Thoracic aorta (tissue), 2 donors: ENCODE results near the gene ATG13. TPM values are rescaled to one million over a fixed set of nuclear protein-coding genes. Genes with fewer than 3 reads are reported as not detected.
A peak's percentile ranks its signal among the peaks of the same experiment; 100 is the strongest.

Experiments
- ATAC-seq: fragments of 150-250 bp; one replicate; pipeline ENCODE4 v1.8.0; 2017; ENCODE audit warnings: low read depth; ENCODE audit not compliant: insufficient number of reproducible peaks, low FRiP score
- DNase-seq: peaks from one replicate; pipeline ENCODE4 v3.0.0-alpha.2; 2020; ENCODE audit warnings: low spot score
- H3K27ac ChIP-seq, 2 donors: fragments of 200-600 bp; sonication (generic); 1 replicate in 1 of 2; 2 replicates in 1 of 2; pipeline ENCODE4 v1.5.1; 2016; ENCODE audit warnings: mild to moderate bottlenecking in 2 of 2, moderate library complexity in 2 of 2
- H3K27me3 ChIP-seq: fragments of 200-600 bp; sonication (generic); replicated peaks from 2 replicates; pipeline ENCODE4 v1.6.0; 2016; ENCODE audit warnings: mild to moderate bottlenecking; ENCODE audit not compliant: insufficient read depth
- H3K36me3 ChIP-seq: fragments of 200-600 bp; sonication (generic); one replicate; pipeline ENCODE4 v1.5.1; 2016
- H3K4me1 ChIP-seq, 2 donors: fragments of 200-600 bp; sonication (generic); 1 replicate in 1 of 2; 2 replicates in 1 of 2; pipeline versions ENCODE4 v1.5.1 to v1.6.0; 2016; ENCODE audit warnings: low read depth in 2 of 2, mild to moderate bottlenecking in 1 of 2; ENCODE audit not compliant: control insufficient read depth in 1 of 2
- H3K4me3 ChIP-seq: fragments of 200-600 bp; sonication (generic); 2 replicates; pipeline ENCODE4 v1.5.1; 2016; ENCODE audit warnings: mild to moderate bottlenecking
- H3K9me3 ChIP-seq: fragments of 200-600 bp; sonication (generic); 2 replicates; pipeline ENCODE4 v1.5.1; 2016
- total RNA-seq, 2 donors: library from RNA; depleted of rRNA; stranded (reverse); fragments of >200 nt; gene quantifications; one replicate each; pipeline versions ENCODE4 v1.1.0 to v1.2.3, GENCODE V29; 2016
- TF ChIP-seq, protein P1 (sequence below): fragments of 200-600 bp; sonication (generic); IDR thresholded peaks from one replicate; pipeline ENCODE4 v1.5.1; 2019; ENCODE audit warnings: antibody characterized with exemption

ATG13 gene
- total RNA-seq, 2 donors from 2014 or later: 121 to 144 TPM

DNA sequence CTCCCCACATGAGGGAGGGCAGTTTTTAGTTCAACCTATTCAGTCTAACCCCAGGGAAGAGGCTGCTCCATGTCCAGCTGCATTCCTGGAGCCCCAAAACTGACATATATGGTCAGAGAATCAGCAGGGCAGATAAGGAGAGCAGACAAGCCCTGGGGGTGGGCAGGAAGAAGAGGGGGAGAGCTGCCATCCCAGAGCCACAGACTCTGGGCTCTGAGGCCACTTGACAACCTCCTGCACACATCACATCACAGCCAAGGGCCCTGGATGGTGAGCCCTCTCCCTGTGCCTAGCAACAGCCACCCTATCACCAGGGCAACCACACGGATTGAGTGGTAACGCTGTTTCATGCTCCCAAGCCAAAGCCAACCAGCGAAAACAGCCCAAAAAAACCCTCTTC lies 80.0 kb downstream of the ATG13 start:
- no peaks in the 10 kb centered on the region for H3K27me3 ChIP-seq
- no peaks in the 10 kb centered on the region for H3K9me3 ChIP-seq
- H3K36me3 ChIP-seq: peaks cover 39% of the 10 kb centered on the region
- H3K4me3 ChIP-seq: peak overlapping the region; percentile 92
- H3K4me1 ChIP-seq: peaks cover 68 to 78% of the 10 kb centered on the region in 2 donors
- H3K27ac ChIP-seq: peak overlapping the region; percentile 67 to 95
- DNase-seq (no peak), ATAC-seq (no peak)
- TF ChIP-seq, protein P1, sequence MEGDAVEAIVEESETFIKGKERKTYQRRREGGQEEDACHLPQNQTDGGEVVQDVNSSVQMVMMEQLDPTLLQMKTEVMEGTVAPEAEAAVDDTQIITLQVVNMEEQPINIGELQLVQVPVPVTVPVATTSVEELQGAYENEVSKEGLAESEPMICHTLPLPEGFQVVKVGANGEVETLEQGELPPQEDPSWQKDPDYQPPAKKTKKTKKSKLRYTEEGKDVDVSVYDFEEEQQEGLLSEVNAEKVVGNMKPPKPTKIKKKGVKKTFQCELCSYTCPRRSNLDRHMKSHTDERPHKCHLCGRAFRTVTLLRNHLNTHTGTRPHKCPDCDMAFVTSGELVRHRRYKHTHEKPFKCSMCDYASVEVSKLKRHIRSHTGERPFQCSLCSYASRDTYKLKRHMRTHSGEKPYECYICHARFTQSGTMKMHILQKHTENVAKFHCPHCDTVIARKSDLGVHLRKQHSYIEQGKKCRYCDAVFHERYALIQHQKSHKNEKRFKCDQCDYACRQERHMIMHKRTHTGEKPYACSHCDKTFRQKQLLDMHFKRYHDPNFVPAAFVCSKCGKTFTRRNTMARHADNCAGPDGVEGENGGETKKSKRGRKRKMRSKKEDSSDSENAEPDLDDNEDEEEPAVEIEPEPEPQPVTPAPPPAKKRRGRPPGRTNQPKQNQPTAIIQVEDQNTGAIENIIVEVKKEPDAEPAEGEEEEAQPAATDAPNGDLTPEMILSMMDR: no peak

DNA sequence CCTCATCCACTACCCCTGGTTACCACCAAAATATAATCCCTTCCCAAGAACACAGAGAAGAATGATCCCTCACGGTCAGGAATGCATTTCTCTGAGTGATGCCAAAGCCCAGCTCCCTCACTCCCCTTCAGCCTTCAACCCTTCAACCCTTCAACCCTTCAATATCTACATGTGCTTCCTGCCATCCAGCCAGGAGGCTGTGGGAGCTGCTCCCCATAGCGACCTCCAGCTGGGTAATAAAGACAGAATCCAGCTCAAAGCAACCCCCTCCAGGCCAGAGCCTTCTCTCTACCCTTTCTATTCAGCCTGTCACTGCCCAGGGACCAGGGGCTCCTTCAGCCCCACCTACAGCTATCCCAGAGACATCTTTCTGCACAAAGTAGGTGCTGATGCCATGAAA lies 80.4 kb downstream of the ATG13 start:
- ATAC-seq (no peak), DNase-seq (no peak)
- TF ChIP-seq, protein P1: no peak
- no peaks in the 10 kb centered on the region for H3K27me3 ChIP-seq
- peak overlapping the region; percentile 92 for H3K4me3 ChIP-seq
- peaks cover 39% of the 10 kb centered on the region for H3K36me3 ChIP-seq
- H3K9me3 ChIP-seq: no peaks in the 10 kb centered on the region
- H3K4me1 ChIP-seq: peaks cover 69 to 82% of the 10 kb centered on the region in 2 donors
- peak overlapping the region; percentile 67 to 95 for H3K27ac ChIP-seq

GRCh38 chr11:46698597-46698996 lies 81.2 kb downstream of the ATG13 start:
- H3K9me3 ChIP-seq: no peaks in the 10 kb centered on the region
- DNase-seq (no peak), ATAC-seq (no peak)
- peak overlapping the region; percentile 67 to 95 for H3K27ac ChIP-seq
- TF ChIP-seq, protein P1: no peak
- peaks cover 64 to 81% of the 10 kb centered on the region in 2 donors for H3K4me1 ChIP-seq
- peak overlapping the region; percentile 92 for H3K4me3 ChIP-seq
- peaks cover 40% of the 10 kb centered on the region for H3K36me3 ChIP-seq
- H3K27me3 ChIP-seq: no peaks in the 10 kb centered on the region

DNA sequence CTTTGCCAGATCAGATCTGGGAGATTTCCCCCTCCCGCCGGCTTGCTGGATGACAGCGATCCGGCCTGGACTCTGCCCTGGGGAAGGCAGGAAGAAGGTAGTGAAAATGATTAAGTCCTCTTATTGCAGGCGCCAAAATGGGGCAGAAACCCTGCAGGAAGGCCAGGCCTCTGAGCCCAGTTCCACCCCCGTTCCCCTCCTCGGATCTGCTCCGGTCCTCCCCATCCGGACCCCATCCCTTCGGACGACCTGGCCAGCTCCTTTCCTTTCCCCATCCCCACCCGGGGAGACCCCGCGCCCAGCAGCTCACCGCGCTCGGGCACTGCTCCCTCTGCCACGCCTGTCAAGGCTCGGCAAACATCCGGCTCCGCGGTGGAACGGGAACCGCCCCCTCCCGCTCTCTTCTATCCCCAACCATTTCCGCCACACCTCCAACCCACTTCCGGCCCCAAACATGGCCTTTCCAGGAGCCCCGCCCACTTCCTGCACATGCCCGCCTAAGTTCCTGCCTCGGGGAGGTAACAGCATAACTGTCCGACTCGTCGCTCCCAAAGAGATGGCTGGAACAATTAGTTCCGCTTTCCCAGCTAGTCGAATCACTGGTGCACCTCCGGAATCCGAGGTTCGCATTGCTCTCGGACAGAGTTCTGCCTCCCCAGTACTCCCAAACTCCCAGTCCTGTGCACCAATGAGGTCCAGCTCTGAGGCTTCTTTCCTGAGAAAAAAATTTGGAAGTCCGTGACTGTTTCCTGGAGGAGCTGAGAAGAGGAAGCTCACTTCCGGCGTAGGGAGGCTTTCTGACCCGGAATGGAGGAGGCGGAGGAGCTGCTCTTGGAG lies 83.1 kb downstream of the ATG13 start, which contains the start of the genes ARHGAP1 and ZNF408:
ARHGAP1 (minus strand) TSS at position 379 of the 837 bp plus-strand sequence. CDS start 4,512 bp downstream, outside the sequence.
ZNF408 (plus strand) TSS at position 791 of the 837 bp plus-strand sequence; CDS start at position 808, 17 bp downstream.
- H3K36me3 ChIP-seq: peaks cover 41% of the 10 kb centered on the region
- no peaks in the 10 kb centered on the region for H3K27me3 ChIP-seq
- TF ChIP-seq, protein P1: no peak
- H3K4me1 ChIP-seq: peaks cover 49 to 63% of the 10 kb centered on the region in 2 donors
- H3K9me3 ChIP-seq: no peaks in the 10 kb centered on the region
- H3K4me3 ChIP-seq: peak within 1 kb of the TSS; percentile 92
- peak; percentile 91 for ATAC-seq
- H3K27ac ChIP-seq: peak within 1 kb of the TSS; percentile 95 to 96
- DNase-seq: peak; percentile 99

DNA sequence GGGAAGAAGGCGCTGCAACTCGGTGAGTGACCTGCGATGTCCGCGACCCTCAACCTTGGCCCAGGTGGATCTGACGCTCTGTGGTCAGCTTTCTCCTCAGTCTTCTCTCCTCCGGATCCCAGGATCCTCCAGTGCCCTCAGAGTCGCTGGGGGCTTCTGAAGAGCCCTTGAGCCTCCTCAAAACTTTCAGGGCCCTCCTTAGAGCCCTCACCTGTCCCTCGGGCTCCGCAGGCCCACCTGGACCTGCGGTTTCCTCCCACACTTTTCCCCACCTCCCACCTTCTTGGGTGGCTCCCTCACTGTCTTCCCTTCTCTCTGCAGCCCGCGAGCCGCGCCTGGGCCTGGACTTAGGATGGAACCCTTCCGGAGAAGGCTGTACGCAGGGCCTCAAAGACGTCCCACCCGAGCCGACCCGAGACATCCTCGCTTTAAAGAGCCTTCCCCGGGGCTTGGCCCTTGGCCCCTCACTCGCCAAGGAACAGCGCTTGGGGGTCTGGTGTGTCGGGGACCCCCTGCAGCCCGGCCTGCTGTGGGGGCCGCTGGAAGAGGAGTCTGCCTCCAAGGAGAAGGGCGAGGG lies 83.8 kb downstream of the ATG13 start:
- no peak for ATAC-seq
- no peak for DNase-seq
- peaks cover 43 to 56% of the 10 kb centered on the region in 2 donors for H3K4me1 ChIP-seq
- peak overlapping the region; percentile 95 to 96 for H3K27ac ChIP-seq
- H3K36me3 ChIP-seq: peaks cover 41% of the 10 kb centered on the region
- peak overlapping the region; percentile 92 for H3K4me3 ChIP-seq
- no peaks in the 10 kb centered on the region for H3K9me3 ChIP-seq
- TF ChIP-seq, protein P1: no peak
- H3K27me3 ChIP-seq: no peaks in the 10 kb centered on the region
